H1 (cell line): ENCODE measurements around the gene AGO3. TPM values are rescaled to one million over a fixed set of nuclear protein-coding genes. Genes with fewer than 3 reads are reported as not detected.

Source experiments
- CTCF ChIA-PET: fragments of 300-600 bp; sonication (Branson Sonifier 250); formaldehyde crosslinking; loops from one replicate; lab custom pipeline; 2021; ENCODE audit not compliant: partially characterized antibody; lab: Charles Lee
- POLR2A ChIA-PET: fragments of 300-600 bp; sonication (Branson Sonifier 250); formaldehyde crosslinking; loops from one replicate; lab custom pipeline; 2021; ENCODE audit warnings: inconsistent platforms; ENCODE audit not compliant: partially characterized antibody; lab: Charles Lee
- DNase-seq, 2 experiments: peaks; one replicate each; pipeline versions ENCODE4 v3.0.0 to v3.0.0-alpha.2; 2010 to 2022; ENCODE audit warnings: low spot score in 2 of 2, low read depth in 1 of 2, mixed read lengths in 1 of 2
- FAIRE-seq: peaks from 2 replicates; lab custom pipeline; 2011; peaks lifted over from hg19 to GRCh38; lab: Jason Lieb, UNC
- H2AFZ ChIP-seq: 2 replicates; pipeline ENCODE4 v1.8.1; 2012; ENCODE audit warnings: low read length, inconsistent platforms
- H2AK5ac ChIP-seq: 2 replicates; pipeline ENCODE4 v1.6.1; 2013; ENCODE audit warnings: low read depth, low read length
- H2BK120ac ChIP-seq: replicated peaks from 2 replicates; pipeline ENCODE3; 2013; ENCODE audit warnings: low read depth, low read length, inconsistent platforms
- H2BK12ac ChIP-seq: 2 replicates; pipeline ENCODE4 v1.6.1; 2013; ENCODE audit warnings: low read depth, low read length
- H2BK15ac ChIP-seq: 2 replicates; pipeline ENCODE4 v1.6.1; 2013; ENCODE audit warnings: low read length
- H2BK20ac ChIP-seq: 2 replicates; pipeline ENCODE4 v1.6.1; 2013; ENCODE audit warnings: low read length
- H2BK5ac ChIP-seq: 2 replicates; pipeline ENCODE4 v1.6.1; 2013; ENCODE audit warnings: low read depth, low read length
- H3K14ac ChIP-seq: 2 replicates; pipeline ENCODE4 v1.6.1; 2013; ENCODE audit warnings: inconsistent platforms; ENCODE audit not compliant: insufficient read length
- H3K18ac ChIP-seq: 2 replicates; pipeline ENCODE4 v1.6.1; 2013; ENCODE audit warnings: low read length; ENCODE audit errors: extremely low read depth
- H3K23ac ChIP-seq: 2 replicates; pipeline ENCODE4 v1.6.1; 2013; ENCODE audit warnings: inconsistent platforms; ENCODE audit not compliant: insufficient read length
- H3K23me2 ChIP-seq: 2 replicates; pipeline ENCODE4 v1.6.1; 2013; ENCODE audit warnings: low read depth, low read length
- H3K27ac ChIP-seq: 2 replicates; pipeline ENCODE4 v1.6.1; 2011; ENCODE audit warnings: low read depth, low read length, inconsistent platforms
- H3K27me3 ChIP-seq, 4 experiments: replicated peaks in 1 of 4; 1 replicate in 1 of 4; 2 replicates in 3 of 4; pipeline versions ENCODE4 v1.6.1 to v1.8.1; 2011 to 2013; ENCODE audit warnings: low read length in 3 of 4, mild to moderate bottlenecking in 3 of 4, inconsistent platforms in 2 of 4, mixed read lengths in 2 of 4, moderate library complexity in 1 of 4; ENCODE audit not compliant: control insufficient read depth in 3 of 4, insufficient read depth in 3 of 4; ENCODE audit errors: extremely low read depth in 1 of 4
- H3K36me3 ChIP-seq, 4 experiments: 2 replicates each; pipeline versions ENCODE4 v1.6.1 to v1.8.1; 2011 to 2013; ENCODE audit warnings: mild to moderate bottlenecking in 4 of 4, low read length in 3 of 4, moderate library complexity in 2 of 4, control low read depth in 1 of 4, inconsistent platforms in 1 of 4; ENCODE audit not compliant: insufficient read depth in 4 of 4, control insufficient read depth in 2 of 4
- H3K4ac ChIP-seq: replicated peaks from 2 replicates; pipeline ENCODE3; 2013; ENCODE audit warnings: low read length, low read depth, mixed read lengths, inconsistent platforms; ENCODE audit not compliant: insufficient read length
- H3K4me1 ChIP-seq, 4 experiments: replicated peaks in 1 of 4; 1 replicate in 1 of 4; 2 replicates in 3 of 4; pipeline versions ENCODE4 v1.6.1 to v1.8.1; 2011 to 2013; ENCODE audit warnings: low read length in 3 of 4, inconsistent platforms in 2 of 4, mixed read lengths in 1 of 4; ENCODE audit not compliant: insufficient read depth in 4 of 4, control insufficient read depth in 3 of 4
- H3K4me2 ChIP-seq, 2 experiments: 2 replicates each; pipeline versions ENCODE4 v1.6.1 to v1.8.1; 2011 to 2013; ENCODE audit warnings: low read depth in 2 of 2, low read length in 2 of 2, control low read depth in 1 of 2, inconsistent platforms in 1 of 2, mild to moderate bottlenecking in 1 of 2; ENCODE audit not compliant: insufficient read depth in 1 of 2
- H3K4me3 ChIP-seq, 4 experiments: fragments of 200-600, 300-600 bp in 1 of 4; sonication (generic), shearing (Covaris generic), sonication (Bioruptor Twin) in 1 of 4; 2 replicates each; pipeline versions ENCODE4 v1.5.1 to v1.8.1; 2011 to 2016; ENCODE audit warnings: low read length in 4 of 4, low read depth in 3 of 4, control low read depth in 2 of 4, inconsistent platforms in 2 of 4, mild to moderate bottlenecking in 2 of 4, mixed read lengths in 1 of 4, moderate library complexity in 1 of 4; ENCODE audit not compliant: insufficient read depth in 2 of 4; ENCODE audit errors: extremely low read depth in 1 of 4
- H3K56ac ChIP-seq: replicated peaks from 2 replicates; pipeline ENCODE3; 2013; ENCODE audit warnings: low read depth, mild to moderate bottlenecking, mixed read lengths, low read length, inconsistent platforms; ENCODE audit not compliant: insufficient read length
- H3K79me1 ChIP-seq: 2 replicates; pipeline ENCODE4 v1.6.1; 2013; ENCODE audit warnings: low read depth, low read length, control low read depth
- H3K79me2 ChIP-seq, 2 experiments: 2 replicates each; pipeline versions ENCODE4 v1.6.1 to v1.8.1; 2012 to 2013; ENCODE audit warnings: low read length in 2 of 2, mild to moderate bottlenecking in 2 of 2, inconsistent platforms in 1 of 2; ENCODE audit not compliant: insufficient read depth in 2 of 2, control insufficient read depth in 1 of 2
- H3K9ac ChIP-seq, 4 experiments: replicated peaks in 1 of 4; 1 replicate in 1 of 4; 2 replicates in 3 of 4; pipeline versions ENCODE4 v1.6.1 to v1.8.1; 2011 to 2013; ENCODE audit warnings: low read depth in 3 of 4, low read length in 3 of 4, control low read depth in 2 of 4, mild to moderate bottlenecking in 2 of 4, moderate library complexity in 2 of 4, inconsistent platforms in 1 of 4; ENCODE audit errors: extremely low read depth in 1 of 4
- H3K9me3 ChIP-seq, 2 experiments: 2 replicates each; pipeline versions ENCODE4 v1.6.1 to v1.8.1; 2012 to 2013; ENCODE audit warnings: mild to moderate bottlenecking in 2 of 2, moderate library complexity in 2 of 2, control low read depth in 1 of 2, inconsistent platforms in 1 of 2, low read depth in 1 of 2, low read length in 1 of 2, mixed read lengths in 1 of 2; ENCODE audit not compliant: insufficient read depth in 2 of 2
- H4K20me1 ChIP-seq, 2 experiments: replicated peaks in 1 of 2; 2 replicates each; pipeline versions ENCODE3 to v1.8.1; 2011 to 2013; ENCODE audit warnings: inconsistent platforms in 2 of 2, low read length in 2 of 2, mild to moderate bottlenecking in 1 of 2; ENCODE audit not compliant: insufficient read depth in 2 of 2, control insufficient read depth in 1 of 2
- H4K5ac ChIP-seq: 2 replicates; pipeline ENCODE4 v1.6.1; 2013; ENCODE audit warnings: low read length, low read depth, mixed read lengths, inconsistent platforms; ENCODE audit not compliant: insufficient read length
- H4K8ac ChIP-seq: 2 replicates; pipeline ENCODE4 v1.8.0; 2013; ENCODE audit warnings: mild to moderate bottlenecking, moderate library complexity, low read length, inconsistent platforms; ENCODE audit not compliant: insufficient read depth; ENCODE audit errors: extremely low read depth
- H4K91ac ChIP-seq: replicated peaks from 2 replicates; pipeline ENCODE3; 2013; ENCODE audit warnings: low read length, mixed read lengths, inconsistent platforms; ENCODE audit not compliant: insufficient read length
- JUND ChIP-seq: IDR thresholded peaks from 2 replicates; pipeline ENCODE4 v1.6.1; 2011; ENCODE audit warnings: mild to moderate bottlenecking, improper control_type of control experiment, low read length
- MAFK ChIP-seq: IDR thresholded peaks from 2 replicates; pipeline ENCODE4 v1.6.1; 2012; ENCODE audit warnings: low read depth, mild to moderate bottlenecking, improper control_type of control experiment, low read length
- PHF8 ChIP-seq: fragments of 200-600 bp; sonication (generic); conservative IDR thresholded peaks from 2 replicates; pipeline ENCODE4 v1.7.1; 2012; ENCODE audit warnings: low read depth, mild to moderate bottlenecking, inconsistent platforms, low read length, moderate library complexity
- RFX5 ChIP-seq: IDR thresholded peaks from 2 replicates; pipeline ENCODE4 v1.6.1; 2011; ENCODE audit warnings: low read depth, low read length, improper control_type of control experiment, borderline replicate concordance
- SP2 ChIP-seq: IDR thresholded peaks from 2 replicates; pipeline ENCODE4 v1.6.1; 2012; ENCODE audit warnings: mild to moderate bottlenecking, low read length, inconsistent platforms
- SRF ChIP-seq: IDR thresholded peaks from 2 replicates; pipeline ENCODE4 v1.6.1; 2011; ENCODE audit warnings: mild to moderate bottlenecking, low read depth, low read length, moderate library complexity
- SUZ12 ChIP-seq: fragments of 200-600 bp; sonication (generic); IDR thresholded peaks from 2 replicates; pipeline ENCODE4 v1.6.1; 2012; ENCODE audit warnings: mild to moderate bottlenecking, inconsistent platforms, low read length, moderate library complexity, mixed read lengths
- USF2 ChIP-seq: IDR thresholded peaks from 2 replicates; pipeline ENCODE4 v1.6.1; 2011; ENCODE audit warnings: low read length, improper control_type of control experiment
- WGBS, 2 experiments: shearing (Covaris generic) in 1 of 2; methylation state at CpG; one replicate each; pipeline versions ENCODE4 v1.1.6 to v1.1.7; 2013 to 2015; ENCODE audit warnings: low lambda C conversion rate in 2 of 2, mixed read lengths in 2 of 2, inconsistent platforms in 1 of 2, low coverage in 1 of 2, missing lambda C conversion rate in 1 of 2; ENCODE audit not compliant: insufficient replicate concordance in 2 of 2, insufficient coverage in 1 of 2, insufficient read length in 1 of 2; ENCODE audit errors: extremely low coverage in 1 of 2, missing lambda C conversion rate in 1 of 2; 5-methylcytosine and 5-hydroxymethylcytosine counted together
- polyA plus RNA-seq, 7 experiments: library from polyadenylated mRNA; depleted of rRNA in 3 of 7; stranded (reverse) in 5 of 7; unstranded in 2 of 7; fragments of >200 nt in 5 of 7; fragments of 200-250 nt in 2 of 7; gene quantifications; 1 replicate in 5 of 7; 2 replicates in 1 of 7; 4 replicates in 1 of 7; pipeline versions ENCODE4 v1.2.1 to v1.2.3, GENCODE V29; 2011 to 2013; ENCODE audit warnings: missing spikeins in 2 of 7, mixed read lengths in 2 of 7
- total RNA-seq: library from RNA; stranded (reverse); fragmentation: NEBNext Ultra II Directional; extraction: Animal tissue kit (Norgen Biotek cat#: 25700); gene quantifications from 2 replicates; pipeline ENCODE4 v1.2.1, GENCODE V29; 2021

AGO3 gene
- total and polyA plus RNA-seq, 2 of the 8 experiments (the other 6 are each of a cell fraction or from before 2014, with no cell fraction given), result 10.7 to 26.4 TPM

GRCh38 chr1:35901235-35901634 is 29.7 kb upstream of the AGO3 start:
- no peaks in the 10 kb centered on the region for H3K79me2 ChIP-seq
- WGBS, 2 experiments, result 92% methylated on average over 9 of the region's 9 CpGs; no CpG with 5 or more reads in 1 of the 2 experiments
- H3K56ac ChIP-seq, result no peak overlapping the region
- H2BK15ac ChIP-seq, result no peak overlapping the region
- no peak overlapping the region for H3K4ac ChIP-seq
- H4K8ac ChIP-seq, result no peak overlapping the region
- no peak overlapping the region for H4K91ac ChIP-seq
- no peak for DNase-seq
- H3K4me2 ChIP-seq, result no peak overlapping the region
- H3K36me3 ChIP-seq, result peaks cover 3 to 52% (median 27%) of the 10 kb centered on the region in 4 experiments
- no peaks in the 10 kb centered on the region; the same call in 1 of the 2 replicates for H3K23me2 ChIP-seq
- H3K4me3 ChIP-seq, result no peak overlapping the region
- H3K4me1 ChIP-seq, result no peaks in the 10 kb centered on the region
- CTCF ChIA-PET, result interaction anchor here (0.7 to 2.6 kb wide), 4 partner anchors 9 to 21 kb away, joined by 3 to 6 read pairs (median 3); no protein-coding TSS in a partner anchor
- H2BK5ac ChIP-seq, result no peak overlapping the region
- H2BK12ac ChIP-seq, result no peak overlapping the region
- no peak for FAIRE-seq
- H4K20me1 ChIP-seq, result peaks cover 0 to 3% of the 10 kb centered on the region in 2 experiments
- no peak overlapping the region for H3K14ac ChIP-seq
- H2AFZ ChIP-seq, result no peak overlapping the region
- H3K27me3 ChIP-seq, result no peaks in the 10 kb centered on the region
- no peaks in the 10 kb centered on the region for H3K79me1 ChIP-seq
- no peak overlapping the region for H2BK120ac ChIP-seq
- H3K9ac ChIP-seq, result no peak overlapping the region
- H2AK5ac ChIP-seq, result no peak overlapping the region
- no peak overlapping the region for H2BK20ac ChIP-seq
- H3K23ac ChIP-seq, result no peak overlapping the region
- H3K18ac ChIP-seq, result no peak overlapping the region
- H4K5ac ChIP-seq, result no peak overlapping the region
- H3K9me3 ChIP-seq, result no peaks in the 10 kb centered on the region
- POLR2A ChIA-PET, result interaction anchor here (0.6 kb wide), 1 partner anchor 16 kb away, joined by 3 read pairs; no protein-coding TSS in a partner anchor
- no peak overlapping the region for H3K27ac ChIP-seq
- TF ChIP-seq SP2 (no peak), PHF8 (no peak), MAFK (no peak), SUZ12 (no peak), SRF (no peak), USF2 (no peak), JUND (no peak), RFX5 (no peak)
